ENCODE results near the gene NOVA2. TPM values are rescaled to one million over a fixed set of nuclear protein-coding genes. Genes with fewer than 3 reads are reported as not detected.

Gene NOVA2
- total and polyA plus RNA-seq, 9 of the 15 experiments (the other 6 are each of a cell fraction or from before 2014, with no cell fraction given), result not detected

GRCh38 chr19:45999653-46000121 lies 26.0 kb upstream of the NOVA2 start (continued):
- TF ChIP-seq ZHX1 (conservative IDR thresholded peaks at IDR 0.05; ENCODE audit: low read length) (no peak), ARID3A (IDR thresholded peaks at IDR 0.05; ENCODE audit: borderline replicate concordance, low read depth, low read length) (no peak), BRF1 (IDR thresholded peaks at IDR 0.05; ENCODE audit: borderline replicate concordance, extremely low read depth, insufficient read length) (no peak), MBD2 (IDR thresholded peaks at IDR 0.05; ENCODE audit: borderline replicate concordance, low read depth) (no peak), MXD1 (CRISPR knock-in tag; IDR thresholded peaks at IDR 0.05; ENCODE audit: borderline replicate concordance, poor library complexity, severe bottlenecking) (no peak), ZC3H8 (IDR thresholded peaks at IDR 0.05) (no peak), MAFG (tag; conservative IDR thresholded peaks at IDR 0.05) (no peak), ZNF165 (CRISPR knock-in tag; IDR thresholded peaks at IDR 0.05; ENCODE audit: borderline replicate concordance) (no peak), MCM3 (IDR thresholded peaks at IDR 0.05) (no peak), CBX2 (IDR thresholded peaks at IDR 0.05; ENCODE audit: insufficient read depth, low read length, poor library complexity, severe bottlenecking) (no peak), MCM5 (IDR thresholded peaks at IDR 0.05; ENCODE audit: low read depth) (no peak), ZNF431 (CRISPR knock-in tag; IDR thresholded peaks at IDR 0.05) (no peak), NR1H2 (CRISPR knock-in tag; IDR thresholded peaks at IDR 0.05) (no peak), POLR2AphosphoS2 (IDR thresholded peaks at IDR 0.05; ENCODE audit: low read length) (no peak), MEF2A (IDR thresholded peaks at IDR 0.05; ENCODE audit: control insufficient read depth, low read depth, low read length) (no peak), POLR2H (tag; IDR thresholded peaks at IDR 0.05; ENCODE audit: low read depth) (no peak)
